ENCODE data around the gene TLE4.

TLE4 gene

GRCh38 chr9:79709743-79710674 is 138.2 kb downstream of the TLE4 start:
- H3K4me3 ChIP-seq (ENCODE audit: low read depth, low read length), result no peak overlapping the region
- DNase-seq (ENCODE audit: low read depth), result no peak
- TF ChIP-seq, protein P1, sequence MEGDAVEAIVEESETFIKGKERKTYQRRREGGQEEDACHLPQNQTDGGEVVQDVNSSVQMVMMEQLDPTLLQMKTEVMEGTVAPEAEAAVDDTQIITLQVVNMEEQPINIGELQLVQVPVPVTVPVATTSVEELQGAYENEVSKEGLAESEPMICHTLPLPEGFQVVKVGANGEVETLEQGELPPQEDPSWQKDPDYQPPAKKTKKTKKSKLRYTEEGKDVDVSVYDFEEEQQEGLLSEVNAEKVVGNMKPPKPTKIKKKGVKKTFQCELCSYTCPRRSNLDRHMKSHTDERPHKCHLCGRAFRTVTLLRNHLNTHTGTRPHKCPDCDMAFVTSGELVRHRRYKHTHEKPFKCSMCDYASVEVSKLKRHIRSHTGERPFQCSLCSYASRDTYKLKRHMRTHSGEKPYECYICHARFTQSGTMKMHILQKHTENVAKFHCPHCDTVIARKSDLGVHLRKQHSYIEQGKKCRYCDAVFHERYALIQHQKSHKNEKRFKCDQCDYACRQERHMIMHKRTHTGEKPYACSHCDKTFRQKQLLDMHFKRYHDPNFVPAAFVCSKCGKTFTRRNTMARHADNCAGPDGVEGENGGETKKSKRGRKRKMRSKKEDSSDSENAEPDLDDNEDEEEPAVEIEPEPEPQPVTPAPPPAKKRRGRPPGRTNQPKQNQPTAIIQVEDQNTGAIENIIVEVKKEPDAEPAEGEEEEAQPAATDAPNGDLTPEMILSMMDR (IDR thresholded peaks at IDR 0.05; ENCODE audit: insufficient read depth, low read depth, low read length, missing control alignments), result no peak

DNA sequence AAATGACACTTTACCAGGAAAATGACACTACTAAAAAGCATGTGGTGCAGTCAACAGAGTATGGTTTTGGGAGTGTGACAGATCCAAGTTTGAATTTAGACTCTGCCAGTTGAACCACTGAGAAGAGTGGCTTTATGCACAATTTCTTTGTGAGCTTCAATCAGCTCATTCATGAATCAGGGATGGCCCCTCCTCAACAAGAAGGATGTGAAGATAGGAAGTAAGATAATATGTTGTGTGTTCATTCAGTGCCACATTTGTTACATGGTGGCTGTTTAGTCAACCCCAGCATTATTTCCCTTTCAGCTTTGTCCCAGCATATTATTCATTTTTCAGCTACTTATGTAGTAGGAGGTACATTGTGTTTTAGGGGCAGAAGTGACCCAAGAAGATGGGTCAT is 140.1 kb downstream of the TLE4 start:
- H3K4me3 ChIP-seq (ENCODE audit: low read depth, low read length), result no peak overlapping the region
- DNase-seq (ENCODE audit: low read depth), result no peak
- TF ChIP-seq, protein P1 (IDR thresholded peaks at IDR 0.05; ENCODE audit: insufficient read depth, low read depth, low read length, missing control alignments), result no peak

- TF ChIP-seq, protein P1 (IDR thresholded peaks at IDR 0.05; ENCODE audit: insufficient read depth, low read depth, low read length, missing control alignments), result no peak
- DNase-seq (ENCODE audit: low read depth), result no peak
- H3K4me3 ChIP-seq (ENCODE audit: low read depth, low read length), result no peak overlapping the region
Observed at GRCh38 chr9:79719021-79719420, 147.3 kb downstream of the TLE4 start.

DNA sequence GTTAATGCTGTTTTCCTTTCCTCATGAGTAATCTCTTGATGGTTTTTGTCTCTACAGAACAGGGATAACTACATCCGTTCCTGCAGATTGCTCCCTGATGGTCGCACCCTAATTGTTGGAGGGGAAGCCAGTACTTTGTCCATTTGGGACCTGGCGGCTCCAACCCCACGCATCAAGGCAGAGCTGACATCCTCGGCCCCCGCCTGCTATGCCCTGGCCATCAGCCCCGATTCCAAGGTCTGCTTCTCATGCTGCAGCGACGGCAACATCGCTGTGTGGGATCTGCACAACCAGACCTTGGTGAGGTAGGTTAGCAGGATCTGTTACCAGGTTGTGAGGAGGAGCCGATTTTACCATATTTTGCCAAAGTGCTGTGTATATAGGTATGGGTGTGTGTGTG is 148.2 kb downstream of the TLE4 start:
- H3K4me3 ChIP-seq (ENCODE audit: low read depth, low read length), result no peak overlapping the region
- TF ChIP-seq, protein P1 (IDR thresholded peaks at IDR 0.05; ENCODE audit: insufficient read depth, low read depth, low read length, missing control alignments), result no peak
- no peak for DNase-seq (ENCODE audit: low read depth)

DNA sequence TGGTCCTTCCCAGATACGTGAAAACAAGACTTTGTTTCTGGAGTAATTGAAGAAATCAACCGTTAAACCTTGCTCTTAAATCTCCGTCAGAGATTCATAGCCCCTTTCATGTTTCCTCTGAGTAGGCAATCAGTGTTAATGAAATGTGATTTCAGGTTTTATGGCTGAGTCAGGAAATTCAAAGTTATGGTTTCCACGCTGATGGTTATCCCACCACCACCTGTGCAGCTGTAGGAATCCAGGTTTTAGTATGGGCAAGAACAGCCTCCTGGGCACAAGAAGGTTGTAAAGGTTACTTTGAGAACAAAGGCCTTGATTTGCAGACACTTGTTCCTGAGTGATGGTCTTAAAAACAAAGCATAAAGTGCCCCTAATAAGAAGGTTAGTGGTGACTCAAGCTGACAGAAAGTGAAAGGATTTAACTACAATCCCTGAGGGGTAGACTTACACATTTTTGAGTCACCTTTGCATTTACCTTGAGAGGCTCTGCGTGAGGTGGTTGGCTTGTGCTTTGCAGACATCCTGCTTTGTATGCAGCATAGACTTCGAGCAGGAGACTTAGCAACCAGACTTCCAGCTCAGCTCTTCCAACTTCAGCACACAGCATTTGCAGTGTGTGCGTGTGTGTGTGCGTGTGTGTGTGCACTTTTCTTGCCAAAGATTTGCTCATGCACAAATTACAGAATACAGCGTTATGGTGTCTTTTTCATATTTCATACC is 159.6 kb downstream of the TLE4 start:
- TF ChIP-seq, protein P1 (IDR thresholded peaks at IDR 0.05; ENCODE audit: insufficient read depth, low read depth, low read length, missing control alignments), result no peak
- no peak overlapping the region for H3K4me3 ChIP-seq (ENCODE audit: low read depth, low read length)
- peak; percentile 57 for DNase-seq (ENCODE audit: low read depth)

DNA sequence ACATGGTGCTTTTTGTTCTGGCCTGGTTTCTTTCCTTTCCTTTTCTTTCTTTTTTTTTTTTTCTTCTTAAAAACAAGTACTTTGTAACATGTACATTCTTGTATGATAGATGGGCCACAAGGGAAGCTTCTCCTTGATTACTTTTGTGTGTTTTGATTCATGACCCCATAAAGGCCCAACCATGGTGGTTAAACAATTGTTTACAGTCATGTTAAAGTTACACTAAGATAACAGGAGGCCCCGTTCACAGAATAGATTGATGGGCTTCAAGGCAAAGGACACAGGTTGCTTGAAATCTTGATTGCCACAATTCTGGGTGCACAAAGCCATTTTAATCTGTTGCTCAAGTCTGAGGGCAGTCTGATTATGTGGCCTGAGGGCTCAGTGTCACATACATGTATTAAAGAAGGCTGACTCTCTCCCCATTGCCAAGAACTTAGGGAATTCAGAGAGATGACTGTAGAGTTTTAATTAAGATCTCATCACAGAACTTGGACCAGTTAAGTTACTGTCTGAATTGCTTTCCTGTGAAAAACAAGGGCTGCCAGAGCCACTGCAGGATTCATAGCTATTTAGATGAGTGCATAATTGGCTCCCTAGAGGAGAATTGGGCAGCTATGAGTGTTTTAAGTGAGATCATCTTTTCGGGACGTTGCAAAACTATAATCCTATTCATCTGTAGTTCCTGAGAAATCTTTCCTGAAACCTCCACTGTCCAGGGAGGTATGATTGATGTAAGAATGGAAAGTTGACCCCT is 163.4 kb downstream of the TLE4 start:
- DNase-seq (ENCODE audit: low read depth), result no peak
- no peak overlapping the region for H3K4me3 ChIP-seq (ENCODE audit: low read depth, low read length)
- TF ChIP-seq, protein P1 (IDR thresholded peaks at IDR 0.05; ENCODE audit: insufficient read depth, low read depth, low read length, missing control alignments), result no peak
